GM12878 (cell line): ENCODE measurements around the gene SOX11.

Source experiments
- CEBPB ChIP-seq, 2 experiments: fragments of 150-350 bp in 1 of 2; IDR thresholded peaks; 2 replicates each; pipeline ENCODE4 v1.6.1; 2012 to 2014; ENCODE audit warnings: low read depth in 2 of 2, low read length in 2 of 2, borderline replicate concordance in 1 of 2, inconsistent platforms in 1 of 2
- CREM ChIP-seq: IDR thresholded peaks from 2 replicates; pipeline ENCODE4 v1.6.1; 2014; ENCODE audit warnings: antibody characterized with exemption, low read depth
- CTCF ChIP-seq, 3 experiments: IDR thresholded peaks in 2 of 3; conservative IDR thresholded peaks in 1 of 3; 2 replicates each; pipeline ENCODE4 v1.5.1; 2011; ENCODE audit warnings: low read depth in 3 of 3, low read length in 3 of 3, mild to moderate bottlenecking in 3 of 3, control low read depth in 2 of 3, moderate library complexity in 2 of 3, inconsistent platforms in 1 of 3, mixed read lengths in 1 of 3; ENCODE audit not compliant: control insufficient read depth in 2 of 3, insufficient read depth in 1 of 3; ENCODE audit errors: extremely low read depth in 1 of 3
- HSF1 ChIP-seq: fragments of 150-350 bp; IDR thresholded peaks from 2 replicates; pipeline ENCODE4 v1.6.1; 2014; ENCODE audit warnings: mild to moderate bottlenecking, low read depth, low read length
- IRF5 ChIP-seq: fragments of 450-650 bp; IDR thresholded peaks from 2 replicates; pipeline ENCODE4 v1.6.1; 2017; ENCODE audit warnings: borderline replicate concordance
- MAX ChIP-seq: IDR thresholded peaks from 2 replicates; pipeline ENCODE4 v1.6.1; 2012; ENCODE audit warnings: low read depth, low read length, improper control_type of control experiment
- MXI1 ChIP-seq: fragments of 150-350 bp; IDR thresholded peaks from 2 replicates; pipeline ENCODE4 v1.6.1; 2011; ENCODE audit warnings: low read depth, mild to moderate bottlenecking, inconsistent platforms, low read length, improper control_type of control experiment
- PKNOX1 ChIP-seq: fragments of 450-650 bp; IDR thresholded peaks from 2 replicates; pipeline ENCODE4 v1.6.1; 2016; ENCODE audit warnings: mild to moderate bottlenecking
- POLR2A ChIP-seq: IDR thresholded peaks from 2 replicates; pipeline ENCODE4 v1.6.1; 2011; ENCODE audit warnings: low read depth, mild to moderate bottlenecking, low read length
- TARDBP ChIP-seq: IDR thresholded peaks from 2 replicates; pipeline ENCODE4 v1.6.1; 2016; ENCODE audit warnings: borderline replicate concordance

- TF ChIP-seq MAX (no peak), CEBPB (IDR thresholded peaks at IDR 0.05; ENCODE audit: borderline replicate concordance in 1 of 2, low read depth in 2 of 2, low read length in 2 of 2) (no peak), CTCF (IDR thresholded peaks at IDR 0.05 in 2 of 3, conservative IDR thresholded peaks at IDR 0.05 in 1 of 3; ENCODE audit: control insufficient read depth in 2 of 3, extremely low read depth in 1 of 3, insufficient read depth in 1 of 3, low read depth in 3 of 3, low read length in 3 of 3) (no peak), TARDBP (no peak), CREM (no peak), MXI1 (no peak), IRF5 (no peak), HSF1 (no peak), POLR2A (no peak), PKNOX1 (no peak)
Observed at GRCh38 chr2:5725794-5726463, 33.7 kb downstream of the SOX11 start.
